HG03342 (cell line): ENCODE measurements around the gene ZNF777.
"Not testable (repeated sequence)": the region's sequence is repeated elsewhere in the genome, so short reads cannot be mapped to it uniquely, and the experiment has no call there.

ENCODE experiments used
- ATAC-seq: cut with Tn5 transposase; IDR thresholded peaks from one replicate; pipeline ENCODE4 v1.9.1; 2021; ENCODE audit warnings: mild to moderate bottlenecking, moderate library complexity; ENCODE audit not compliant: unreplicated experiment

Gene ZNF777

GRCh38 chr7:149455175-149455950, 5.5 kb downstream of the ZNF777 start:
- ATAC-seq, result no peak

- no peak for ATAC-seq
Observed at GRCh38 chr7:149454750-149455149, 6.1 kb downstream of the ZNF777 start.

- no peak for ATAC-seq
Observed at GRCh38 chr7:149454006-149454405, 6.9 kb downstream of the ZNF777 start.

- no peak for ATAC-seq
Observed at GRCh38 chr7:149450821-149451220, 10.0 kb downstream of the ZNF777 start.

GRCh38 chr7:149449897-149450296, 11.0 kb downstream of the ZNF777 start:
- no peak for ATAC-seq

GRCh38 chr7:149448961-149449360, 11.9 kb downstream of the ZNF777 start:
- no peak for ATAC-seq

GRCh38 chr7:149446026-149446425, 14.8 kb downstream of the ZNF777 start:
- ATAC-seq, result not testable (repeated sequence)

GRCh38 chr7:149444287-149444686, 16.6 kb downstream of the ZNF777 start:
- ATAC-seq, result no peak

- no peak for ATAC-seq
Observed at GRCh38 chr7:149443523-149443922, 17.3 kb downstream of the ZNF777 start.

GRCh38 chr7:149442924-149443323, 17.9 kb downstream of the ZNF777 start:
- no peak for ATAC-seq

- ATAC-seq, result no peak
Observed at GRCh38 chr7:149440222-149440621, 20.6 kb downstream of the ZNF777 start.

- no peak for ATAC-seq
Observed at GRCh38 chr7:149436358-149436757, 24.5 kb downstream of the ZNF777 start.

- no peak for ATAC-seq
Observed at GRCh38 chr7:149433124-149433523, 27.7 kb downstream of the ZNF777 start.

GRCh38 chr7:149432121-149432691, 28.7 kb downstream of the ZNF777 start:
- no peak for ATAC-seq

GRCh38 chr7:149431486-149432120, 29.3 kb downstream of the ZNF777 start:
- ATAC-seq, result no peak

GRCh38 chr7:149430192-149430591, 30.7 kb downstream of the ZNF777 start:
- ATAC-seq, result no peak

GRCh38 chr7:149427893-149428292, 33.0 kb downstream of the ZNF777 start:
- ATAC-seq, result no peak

- ATAC-seq, result no peak
Observed at GRCh38 chr7:149427096-149427680, 33.7 kb downstream of the ZNF777 start.

- no peak for ATAC-seq
Observed at GRCh38 chr7:149423449-149424110, 37.3 kb downstream of the ZNF777 start.

GRCh38 chr7:149422914-149423301, 38.0 kb downstream of the ZNF777 start:
- no peak for ATAC-seq
